Neural cell (in vitro differentiated cells): ENCODE data around the gene DST. TPM values are rescaled to one million over a fixed set of nuclear protein-coding genes. Genes with fewer than 3 reads are reported as not detected.

Source experiments
- H2AFZ ChIP-seq: fragments of 200-600, 300-800 bp; sonication (generic), shearing (Covaris generic); 2 replicates; pipeline ENCODE4 v1.6.0; 2014; ENCODE audit warnings: low read depth, mild to moderate bottlenecking, antibody characterized with exemption, low read length, moderate library complexity
- H3F3A ChIP-seq: fragments of 200-600 bp; shearing (Covaris generic); 2 replicates; pipeline ENCODE4 v1.6.1; 2016; ENCODE audit warnings: mild to moderate bottlenecking, moderate library complexity, mixed read lengths, antibody characterized with exemption, low read length; ENCODE audit not compliant: insufficient read depth, poor library complexity, severe bottlenecking
- H3K27ac ChIP-seq: fragments of 200-600, 300-800 bp; sonication (generic), shearing (Covaris generic); 2 replicates; pipeline ENCODE4 v1.5.1; 2014; ENCODE audit warnings: mild to moderate bottlenecking, low read length, moderate library complexity
- H3K27me3 ChIP-seq: fragments of 300-800, 200-600 bp; sonication (generic), shearing (Covaris generic); 2 replicates; pipeline ENCODE4 v1.6.0; 2014; ENCODE audit warnings: mild to moderate bottlenecking, low read depth, low read length, moderate library complexity; ENCODE audit not compliant: insufficient read depth
- H3K36me3 ChIP-seq: fragments of 300-800, 200-600 bp; sonication (generic), shearing (Covaris generic); 2 replicates; pipeline ENCODE4 v1.5.1; 2014; ENCODE audit warnings: mild to moderate bottlenecking, antibody characterized with exemption, low read length, moderate library complexity; ENCODE audit not compliant: insufficient read depth
- H3K4me2 ChIP-seq: fragments of 300-800, 200-600 bp; sonication (generic), shearing (Covaris generic); 2 replicates; pipeline ENCODE4 v1.6.0; 2014; ENCODE audit warnings: mild to moderate bottlenecking, low read length
- H3K4me3 ChIP-seq: fragments of 300-800, 200-600 bp; sonication (generic), shearing (Covaris generic); 2 replicates; pipeline ENCODE4 v1.5.1; 2014; ENCODE audit warnings: mild to moderate bottlenecking, low read length, moderate library complexity
- H3K79me2 ChIP-seq: fragments of 200-600 bp; shearing (Covaris generic); replicated peaks from 2 replicates; pipeline ENCODE4 v1.6.0; 2014; ENCODE audit warnings: mild to moderate bottlenecking, low read length, moderate library complexity; ENCODE audit not compliant: insufficient read depth
- H3K9ac ChIP-seq: fragments of 300-800, 200-600 bp; sonication (generic), shearing (Covaris generic); 2 replicates; pipeline ENCODE4 v1.6.1; 2016; ENCODE audit warnings: mild to moderate bottlenecking, low read length, mixed read lengths
- H3K9me2 ChIP-seq: fragments of 200-600 bp; shearing (Covaris generic); 2 replicates; pipeline ENCODE4 v1.6.1; 2016; ENCODE audit warnings: mild to moderate bottlenecking, low read length, mixed read lengths; ENCODE audit not compliant: insufficient read depth
- H3K9me3 ChIP-seq: fragments of 200-600, 300-800 bp; sonication (generic), shearing (Covaris generic); 2 replicates; pipeline ENCODE4 v1.6.1; 2016; ENCODE audit warnings: mild to moderate bottlenecking, mixed run types, low read length, moderate library complexity, mixed read lengths
- H4K20me1 ChIP-seq: fragments of 200-600 bp; shearing (Covaris generic); 2 replicates; pipeline ENCODE4 v1.6.1; 2016; ENCODE audit warnings: mild to moderate bottlenecking, mixed run types; ENCODE audit not compliant: insufficient read depth
- EP300 ChIP-seq: fragments of 450-650 bp; conservative IDR thresholded peaks from 2 replicates; pipeline ENCODE4 v1.6.1; 2014; ENCODE audit warnings: antibody characterized with exemption, mild to moderate bottlenecking, moderate library complexity; ENCODE audit not compliant: poor library complexity, severe bottlenecking
- EZH2 ChIP-seq: fragments of 200-600, 300-800 bp; shearing (Covaris generic), sonication (generic); IDR thresholded peaks from 2 replicates; pipeline ENCODE4 v1.6.1; 2014; ENCODE audit warnings: antibody characterized with exemption, low read length, borderline replicate concordance, mild to moderate bottlenecking; ENCODE audit not compliant: insufficient read depth, poor library complexity, severe bottlenecking
- MXI1 ChIP-seq: fragments of 450-650 bp; conservative IDR thresholded peaks from 2 replicates; pipeline ENCODE4 v1.6.1; 2014; ENCODE audit warnings: antibody characterized with exemption, mild to moderate bottlenecking; ENCODE audit not compliant: poor library complexity, severe bottlenecking
- POLR2AphosphoS5 ChIP-seq: IDR thresholded peaks from 2 replicates; pipeline ENCODE4 v1.6.1; 2012
- RAD21 ChIP-seq: fragments of 450-650 bp; conservative IDR thresholded peaks from 2 replicates; pipeline ENCODE4 v1.6.1; 2014; ENCODE audit warnings: antibody characterized with exemption, mild to moderate bottlenecking, moderate library complexity
- SMC3 ChIP-seq: fragments of 450-650 bp; conservative IDR thresholded peaks from 2 replicates; pipeline ENCODE4 v1.6.1; 2014; ENCODE audit warnings: antibody characterized with exemption, mild to moderate bottlenecking, moderate library complexity; ENCODE audit not compliant: poor library complexity
- TAF1 ChIP-seq: IDR thresholded peaks from 2 replicates; pipeline ENCODE4 v1.6.1; 2012; ENCODE audit warnings: low read depth
- polyA plus RNA-seq: library from polyadenylated mRNA; depleted of rRNA; stranded (reverse); fragments of >200 nt; gene quantifications from 2 replicates; pipeline ENCODE4 v1.2.3, GENCODE V29; 2014
- TF ChIP-seq, protein P1 (sequence below): IDR thresholded peaks from 2 replicates; pipeline ENCODE4 v1.6.1; 2012; ENCODE audit warnings: borderline replicate concordance
- TF ChIP-seq, protein P2 (sequence below): fragments of 450-650 bp; IDR thresholded peaks from 2 replicates; pipeline ENCODE4 v1.5.1; 2014; ENCODE audit warnings: antibody characterized with exemption, mild to moderate bottlenecking, moderate library complexity; ENCODE audit not compliant: poor library complexity, severe bottlenecking

The DST gene
- polyA plus RNA-seq, 1 donor from 2014 or later = 118 TPM

DNA sequence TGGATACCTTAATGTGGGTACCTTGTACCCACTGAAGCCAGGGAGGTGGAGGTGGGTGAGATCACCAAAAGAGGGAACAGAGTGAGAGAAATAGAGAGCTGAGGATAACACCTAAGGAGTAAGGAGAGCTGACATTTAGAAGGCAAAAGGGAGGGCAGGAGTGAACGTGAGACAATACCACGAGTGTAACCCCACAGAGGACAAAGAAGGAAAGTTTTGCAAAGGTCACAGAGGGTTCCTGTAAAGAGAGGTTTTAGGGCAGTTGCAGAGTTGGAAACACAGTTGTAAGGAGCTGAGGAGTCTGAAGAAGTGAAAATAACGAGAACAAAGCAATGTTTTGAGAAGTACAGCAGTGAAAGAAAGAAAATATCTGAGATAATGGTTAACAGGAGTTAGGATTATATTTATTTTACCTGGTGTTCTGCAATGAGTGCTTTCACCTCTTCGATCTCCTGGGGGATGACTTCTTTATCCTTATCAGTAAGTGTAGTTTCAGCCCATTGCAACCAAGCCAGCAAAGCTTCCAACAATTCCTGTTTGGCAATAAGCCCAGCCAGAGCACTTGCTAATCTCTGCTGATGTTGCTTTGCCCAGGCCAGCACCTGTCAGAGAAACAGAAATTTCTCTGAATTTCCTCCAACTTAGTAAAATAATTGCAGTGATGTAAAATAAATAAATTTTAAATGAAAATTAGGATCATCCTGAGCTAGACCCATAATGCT, 166.8 kb downstream of the DST start:
- Histone ChIP-seq H3K4me3 (no peak overlapping the region), H3K9me2 (no peaks in the 10 kb centered on the region), H4K20me1 (no peaks in the 10 kb centered on the region), H3K36me3 (peaks cover 16% of the 10 kb centered on the region), H3K9ac (no peak overlapping the region), H3K27ac (no peak overlapping the region), H3F3A (no peaks in the 10 kb centered on the region), H2AFZ (no peak overlapping the region), H3K9me3 (no peaks in the 10 kb centered on the region), H3K79me2 (no peaks in the 10 kb centered on the region), H3K4me2 (no peak overlapping the region), H3K27me3 (no peaks in the 10 kb centered on the region)
- TF ChIP-seq, protein P1, sequence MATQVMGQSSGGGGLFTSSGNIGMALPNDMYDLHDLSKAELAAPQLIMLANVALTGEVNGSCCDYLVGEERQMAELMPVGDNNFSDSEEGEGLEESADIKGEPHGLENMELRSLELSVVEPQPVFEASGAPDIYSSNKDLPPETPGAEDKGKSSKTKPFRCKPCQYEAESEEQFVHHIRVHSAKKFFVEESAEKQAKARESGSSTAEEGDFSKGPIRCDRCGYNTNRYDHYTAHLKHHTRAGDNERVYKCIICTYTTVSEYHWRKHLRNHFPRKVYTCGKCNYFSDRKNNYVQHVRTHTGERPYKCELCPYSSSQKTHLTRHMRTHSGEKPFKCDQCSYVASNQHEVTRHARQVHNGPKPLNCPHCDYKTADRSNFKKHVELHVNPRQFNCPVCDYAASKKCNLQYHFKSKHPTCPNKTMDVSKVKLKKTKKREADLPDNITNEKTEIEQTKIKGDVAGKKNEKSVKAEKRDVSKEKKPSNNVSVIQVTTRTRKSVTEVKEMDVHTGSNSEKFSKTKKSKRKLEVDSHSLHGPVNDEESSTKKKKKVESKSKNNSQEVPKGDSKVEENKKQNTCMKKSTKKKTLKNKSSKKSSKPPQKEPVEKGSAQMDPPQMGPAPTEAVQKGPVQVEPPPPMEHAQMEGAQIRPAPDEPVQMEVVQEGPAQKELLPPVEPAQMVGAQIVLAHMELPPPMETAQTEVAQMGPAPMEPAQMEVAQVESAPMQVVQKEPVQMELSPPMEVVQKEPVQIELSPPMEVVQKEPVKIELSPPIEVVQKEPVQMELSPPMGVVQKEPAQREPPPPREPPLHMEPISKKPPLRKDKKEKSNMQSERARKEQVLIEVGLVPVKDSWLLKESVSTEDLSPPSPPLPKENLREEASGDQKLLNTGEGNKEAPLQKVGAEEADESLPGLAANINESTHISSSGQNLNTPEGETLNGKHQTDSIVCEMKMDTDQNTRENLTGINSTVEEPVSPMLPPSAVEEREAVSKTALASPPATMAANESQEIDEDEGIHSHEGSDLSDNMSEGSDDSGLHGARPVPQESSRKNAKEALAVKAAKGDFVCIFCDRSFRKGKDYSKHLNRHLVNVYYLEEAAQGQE = no peak
- TF ChIP-seq TAF1 (no peak), RAD21 (no peak), EZH2 (no peak), MXI1 (no peak), SMC3 (no peak), POLR2AphosphoS5 (no peak), EP300 (no peak)
- TF ChIP-seq, protein P2, sequence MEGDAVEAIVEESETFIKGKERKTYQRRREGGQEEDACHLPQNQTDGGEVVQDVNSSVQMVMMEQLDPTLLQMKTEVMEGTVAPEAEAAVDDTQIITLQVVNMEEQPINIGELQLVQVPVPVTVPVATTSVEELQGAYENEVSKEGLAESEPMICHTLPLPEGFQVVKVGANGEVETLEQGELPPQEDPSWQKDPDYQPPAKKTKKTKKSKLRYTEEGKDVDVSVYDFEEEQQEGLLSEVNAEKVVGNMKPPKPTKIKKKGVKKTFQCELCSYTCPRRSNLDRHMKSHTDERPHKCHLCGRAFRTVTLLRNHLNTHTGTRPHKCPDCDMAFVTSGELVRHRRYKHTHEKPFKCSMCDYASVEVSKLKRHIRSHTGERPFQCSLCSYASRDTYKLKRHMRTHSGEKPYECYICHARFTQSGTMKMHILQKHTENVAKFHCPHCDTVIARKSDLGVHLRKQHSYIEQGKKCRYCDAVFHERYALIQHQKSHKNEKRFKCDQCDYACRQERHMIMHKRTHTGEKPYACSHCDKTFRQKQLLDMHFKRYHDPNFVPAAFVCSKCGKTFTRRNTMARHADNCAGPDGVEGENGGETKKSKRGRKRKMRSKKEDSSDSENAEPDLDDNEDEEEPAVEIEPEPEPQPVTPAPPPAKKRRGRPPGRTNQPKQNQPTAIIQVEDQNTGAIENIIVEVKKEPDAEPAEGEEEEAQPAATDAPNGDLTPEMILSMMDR = no peak

DNA sequence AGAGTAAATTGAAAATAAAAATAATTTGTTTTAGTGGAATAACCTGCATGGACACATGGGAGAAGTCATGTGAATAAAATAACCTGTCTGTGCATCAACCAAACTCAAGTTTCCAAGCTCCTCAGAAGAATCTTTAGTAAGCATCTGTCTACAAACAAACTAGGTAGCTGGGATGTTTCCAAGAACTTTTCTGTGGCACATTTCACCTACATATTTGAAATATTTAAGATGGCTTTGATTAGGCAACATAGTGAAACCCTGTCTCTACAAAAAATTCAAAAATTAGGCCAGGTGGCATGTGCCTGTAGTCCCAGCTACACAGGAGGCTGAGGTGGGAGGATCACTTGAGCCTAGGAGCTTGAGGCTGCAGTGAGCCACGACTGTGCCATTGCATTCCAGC, 168.2 kb downstream of the DST start:
- Histone ChIP-seq H3K79me2 (no peaks in the 10 kb centered on the region), H3K4me3 (no peak overlapping the region), H3K9me3 (no peaks in the 10 kb centered on the region), H3F3A (no peaks in the 10 kb centered on the region), H3K9me2 (no peaks in the 10 kb centered on the region), H3K36me3 (peaks cover 16% of the 10 kb centered on the region), H3K4me2 (no peak overlapping the region), H4K20me1 (no peaks in the 10 kb centered on the region), H3K9ac (no peak overlapping the region), H3K27me3 (no peaks in the 10 kb centered on the region), H2AFZ (no peak overlapping the region), H3K27ac (no peak overlapping the region)
- TF ChIP-seq, protein P2 = no peak
- TF ChIP-seq RAD21 (no peak), EP300 (no peak), POLR2AphosphoS5 (no peak), TAF1 (no peak), SMC3 (no peak), EZH2 (no peak), MXI1 (no peak)
- TF ChIP-seq, protein P1 = no peak
